SK-N-SH treated with all-trans-retinoic acid at 6 μM for 48 hours (cell line): Measurements from ENCODE around the gene PMM1.

Experiments used
- ATAC-seq: fragments of 200-7000 bp; cut with Tn5 transposase; 3 replicates; pipeline ENCODE4 v1.9.1; 2020; ENCODE audit warnings: mild to moderate bottlenecking, moderate library complexity
- ARNTL ChIP-seq: fragments of 450-650 bp; formaldehyde crosslinking; IDR thresholded peaks from 2 replicates; pipeline ENCODE4 v1.5.0; 2020; ENCODE audit warnings: low read depth, mild to moderate bottlenecking, moderate library complexity, borderline replicate concordance
- BACH2 ChIP-seq: fragments of 250-450 bp; sonication (Bioruptor Pico); IDR thresholded peaks from 2 replicates; pipeline ENCODE4 v1.9.0; 2021; ENCODE audit warnings: mild to moderate bottlenecking, borderline replicate concordance
- CSDC2 ChIP-seq: fragments of 250-450 bp; sonication (Bioruptor Pico); IDR thresholded peaks from 2 replicates; pipeline ENCODE4 v1.5.0; 2020; ENCODE audit warnings: mild to moderate bottlenecking, moderate library complexity
- ESRRG ChIP-seq: fragments of 250-450 bp; sonication (Bioruptor Pico); IDR thresholded peaks from 2 replicates; pipeline ENCODE4 v1.6.1; 2021; ENCODE audit warnings: mild to moderate bottlenecking
- GLIS3 ChIP-seq: fragments of 250-450 bp; sonication (Bioruptor Pico); IDR thresholded peaks from 2 replicates; pipeline ENCODE4 v1.5.0; 2020; ENCODE audit warnings: mild to moderate bottlenecking, moderate library complexity
- ISL1 ChIP-seq: fragments of 250-450 bp; sonication (Bioruptor Pico); IDR thresholded peaks from 2 replicates; pipeline ENCODE4 v2.1.2; 2022; ENCODE audit warnings: mild to moderate bottlenecking, moderate library complexity
- OSR1 ChIP-seq: fragments of 250-450 bp; sonication (Bioruptor Pico); IDR thresholded peaks from 2 replicates; pipeline ENCODE4 v1.8.0; 2022; ENCODE audit warnings: moderate library complexity, mild to moderate bottlenecking, inconsistent platforms
- PATZ1 ChIP-seq: fragments of 250-450 bp; sonication (Bioruptor Pico); IDR thresholded peaks from 2 replicates; pipeline ENCODE4 v1.8.0; 2020; ENCODE audit warnings: mild to moderate bottlenecking, moderate library complexity, borderline replicate concordance
- RARB ChIP-seq: fragments of 250-450 bp; sonication (Bioruptor Pico); IDR thresholded peaks from 2 replicates; pipeline ENCODE4 v1.8.0; 2021; ENCODE audit warnings: mild to moderate bottlenecking, moderate library complexity
- SNAI2 ChIP-seq: fragments of 250-450 bp; sonication (Bioruptor Pico); IDR thresholded peaks from 2 replicates; pipeline ENCODE4 v1.5.0; 2020; ENCODE audit warnings: mild to moderate bottlenecking, moderate library complexity
- TOX ChIP-seq: fragments of 250-450 bp; sonication (Bioruptor Pico); IDR thresholded peaks from 2 replicates; pipeline ENCODE4 v1.8.0; 2021; ENCODE audit warnings: mild to moderate bottlenecking, moderate library complexity, borderline replicate concordance
- ZC3H10 ChIP-seq: fragments of 250-450 bp; sonication (Bioruptor Pico); IDR thresholded peaks from 2 replicates; pipeline ENCODE4 v1.5.1; 2021; ENCODE audit warnings: mild to moderate bottlenecking, moderate library complexity
- ZFP3 ChIP-seq: fragments of 250-450 bp; sonication (Bioruptor Pico); IDR thresholded peaks from 2 replicates; pipeline ENCODE4 v1.5.0; 2020; ENCODE audit warnings: mild to moderate bottlenecking, moderate library complexity
- ZFP30 ChIP-seq: fragments of 450-650 bp; formaldehyde crosslinking; IDR thresholded peaks from 2 replicates; pipeline ENCODE4 v1.5.0; 2022; ENCODE audit warnings: mild to moderate bottlenecking, moderate library complexity
- ZNF565 ChIP-seq: fragments of 450-650 bp; formaldehyde crosslinking; conservative IDR thresholded peaks from 2 replicates; pipeline ENCODE4 v1.5.0; 2020; ENCODE audit warnings: low read depth, mild to moderate bottlenecking, moderate library complexity
- ZNF70 ChIP-seq: fragments of 450-650 bp; formaldehyde crosslinking; IDR thresholded peaks from 2 replicates; pipeline ENCODE4 v1.5.0; 2020; ENCODE audit warnings: mild to moderate bottlenecking, moderate library complexity
- ZNF8 ChIP-seq: fragments of 450-650 bp; formaldehyde crosslinking; IDR thresholded peaks from 2 replicates; pipeline ENCODE4 v1.5.0; 2020; ENCODE audit warnings: mild to moderate bottlenecking, moderate library complexity
- TF ChIP-seq, protein P1 (sequence below): fragments of 250-450 bp; sonication (Bioruptor Pico); IDR thresholded peaks from 2 replicates; pipeline ENCODE4 v1.5.1; 2021; ENCODE audit warnings: mild to moderate bottlenecking, moderate library complexity
- TF ChIP-seq, protein P2 (sequence below): fragments of 250-450 bp; sonication (Bioruptor Pico); IDR thresholded peaks from 2 replicates; pipeline ENCODE4 v1.5.0; 2020; ENCODE audit warnings: mild to moderate bottlenecking, moderate library complexity

The PMM1 gene

DNA sequence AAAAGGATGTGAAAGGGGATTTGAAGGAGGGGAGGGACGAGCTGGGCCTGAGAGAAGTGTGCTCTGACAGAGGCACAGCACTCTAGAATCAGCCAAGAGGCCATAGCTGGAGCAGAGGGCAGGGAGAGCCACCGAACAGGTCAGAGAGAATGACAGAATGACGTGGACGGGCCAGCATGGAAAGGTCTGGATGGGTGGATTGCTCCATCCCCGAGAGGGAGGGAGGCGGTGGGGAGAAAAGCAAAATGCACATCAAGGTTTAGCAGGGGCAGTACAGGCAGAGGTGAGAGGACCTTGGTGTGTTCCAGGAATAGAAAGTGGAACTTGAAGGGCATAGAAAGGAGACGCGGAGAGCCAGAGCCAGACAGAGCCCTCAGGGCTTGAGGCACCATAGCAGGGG lies 6.9 kb downstream of the PMM1 start:
- ATAC-seq: no peak
- TF ChIP-seq ISL1 (CRISPR knock-in tag) (no peak), SNAI2 (CRISPR knock-in tag) (no peak), OSR1 (no peak), ARNTL (no peak), PATZ1 (CRISPR knock-in tag) (no peak), ZNF8 (CRISPR knock-in tag) (no peak), ZFP3 (CRISPR knock-in tag) (no peak), ESRRG (CRISPR knock-in tag) (no peak), ZNF565 (CRISPR knock-in tag) (no peak), RARB (no peak), BACH2 (CRISPR knock-in tag) (no peak), GLIS3 (CRISPR knock-in tag) (no peak)
- TF ChIP-seq, protein P1, sequence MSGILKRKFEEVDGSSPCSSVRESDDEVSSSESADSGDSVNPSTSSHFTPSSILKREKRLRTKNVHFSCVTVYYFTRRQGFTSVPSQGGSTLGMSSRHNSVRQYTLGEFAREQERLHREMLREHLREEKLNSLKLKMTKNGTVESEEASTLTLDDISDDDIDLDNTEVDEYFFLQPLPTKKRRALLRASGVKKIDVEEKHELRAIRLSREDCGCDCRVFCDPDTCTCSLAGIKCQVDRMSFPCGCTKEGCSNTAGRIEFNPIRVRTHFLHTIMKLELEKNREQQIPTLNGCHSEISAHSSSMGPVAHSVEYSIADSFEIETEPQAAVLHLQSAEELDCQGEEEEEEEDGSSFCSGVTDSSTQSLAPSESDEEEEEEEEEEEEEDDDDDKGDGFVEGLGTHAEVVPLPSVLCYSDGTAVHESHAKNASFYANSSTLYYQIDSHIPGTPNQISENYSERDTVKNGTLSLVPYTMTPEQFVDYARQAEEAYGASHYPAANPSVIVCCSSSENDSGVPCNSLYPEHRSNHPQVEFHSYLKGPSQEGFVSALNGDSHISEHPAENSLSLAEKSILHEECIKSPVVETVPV (CRISPR knock-in tag): no peak
- TF ChIP-seq, protein P2, sequence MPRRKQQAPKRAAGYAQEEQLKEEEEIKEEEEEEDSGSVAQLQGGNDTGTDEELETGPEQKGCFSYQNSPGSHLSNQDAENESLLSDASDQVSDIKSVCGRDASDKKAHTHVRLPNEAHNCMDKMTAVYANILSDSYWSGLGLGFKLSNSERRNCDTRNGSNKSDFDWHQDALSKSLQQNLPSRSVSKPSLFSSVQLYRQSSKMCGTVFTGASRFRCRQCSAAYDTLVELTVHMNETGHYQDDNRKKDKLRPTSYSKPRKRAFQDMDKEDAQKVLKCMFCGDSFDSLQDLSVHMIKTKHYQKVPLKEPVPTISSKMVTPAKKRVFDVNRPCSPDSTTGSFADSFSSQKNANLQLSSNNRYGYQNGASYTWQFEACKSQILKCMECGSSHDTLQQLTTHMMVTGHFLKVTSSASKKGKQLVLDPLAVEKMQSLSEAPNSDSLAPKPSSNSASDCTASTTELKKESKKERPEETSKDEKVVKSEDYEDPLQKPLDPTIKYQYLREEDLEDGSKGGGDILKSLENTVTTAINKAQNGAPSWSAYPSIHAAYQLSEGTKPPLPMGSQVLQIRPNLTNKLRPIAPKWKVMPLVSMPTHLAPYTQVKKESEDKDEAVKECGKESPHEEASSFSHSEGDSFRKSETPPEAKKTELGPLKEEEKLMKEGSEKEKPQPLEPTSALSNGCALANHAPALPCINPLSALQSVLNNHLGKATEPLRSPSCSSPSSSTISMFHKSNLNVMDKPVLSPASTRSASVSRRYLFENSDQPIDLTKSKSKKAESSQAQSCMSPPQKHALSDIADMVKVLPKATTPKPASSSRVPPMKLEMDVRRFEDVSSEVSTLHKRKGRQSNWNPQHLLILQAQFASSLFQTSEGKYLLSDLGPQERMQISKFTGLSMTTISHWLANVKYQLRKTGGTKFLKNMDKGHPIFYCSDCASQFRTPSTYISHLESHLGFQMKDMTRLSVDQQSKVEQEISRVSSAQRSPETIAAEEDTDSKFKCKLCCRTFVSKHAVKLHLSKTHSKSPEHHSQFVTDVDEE (CRISPR knock-in tag): no peak

- TF ChIP-seq ESRRG (CRISPR knock-in tag) (no peak), SNAI2 (CRISPR knock-in tag) (no peak), ZC3H10 (CRISPR knock-in tag) (no peak), RARB (no peak), OSR1 (no peak), ISL1 (CRISPR knock-in tag) (no peak), GLIS3 (CRISPR knock-in tag) (no peak), PATZ1 (CRISPR knock-in tag) (no peak), BACH2 (CRISPR knock-in tag) (no peak), ZNF70 (CRISPR knock-in tag) (no peak), ZFP30 (CRISPR knock-in tag) (no peak), ZNF8 (CRISPR knock-in tag) (no peak), ZNF565 (CRISPR knock-in tag) (no peak), ARNTL (no peak)
- TF ChIP-seq, protein P1 (CRISPR knock-in tag): no peak
- ATAC-seq: no peak
Measured at GRCh38 chr22:41579997-41580355, 9.7 kb downstream of the PMM1 start.

GRCh38 chr22:41579297-41579996 lies 10.2 kb downstream of the PMM1 start:
- TF ChIP-seq PATZ1 (CRISPR knock-in tag) (no peak), TOX (CRISPR knock-in tag) (no peak), ISL1 (CRISPR knock-in tag) (no peak), CSDC2 (CRISPR knock-in tag) (no peak), ZNF70 (CRISPR knock-in tag) (no peak), ZNF565 (CRISPR knock-in tag) (no peak), ESRRG (CRISPR knock-in tag) (no peak)
- no peak for ATAC-seq
